Measurements from ENCODE around the gene PTPRG. TPM values are rescaled to one million over a fixed set of nuclear protein-coding genes. Genes with fewer than 3 reads are reported as not detected.
A peak's percentile ranks its signal among the peaks of the same experiment; 100 is the strongest.

The PTPRG gene
- total and polyA plus RNA-seq, 2 experiments from 2014 or later: 15.2 to 45.7 TPM

DNA sequence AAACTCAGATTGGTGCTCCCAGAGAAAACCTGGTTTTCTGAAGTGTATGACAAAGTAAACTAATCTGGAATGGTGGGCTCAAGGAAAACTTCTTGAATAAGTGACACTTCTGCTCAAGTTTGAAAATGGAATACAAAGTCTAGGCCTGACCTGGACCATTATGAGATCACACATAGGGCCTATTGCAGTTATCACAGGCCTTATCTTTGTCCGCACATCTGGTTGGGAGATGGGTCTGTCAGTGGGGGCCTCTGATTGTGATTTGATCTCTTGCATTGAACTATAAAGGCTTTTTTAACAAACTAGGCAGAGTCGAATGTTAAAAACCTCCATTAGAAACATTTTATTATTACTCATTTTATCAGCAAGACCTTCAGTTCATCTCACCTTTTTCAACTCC lies 405.6 kb downstream of the PTPRG start:
- no peak for TF ChIP-seq CTCF (IDR thresholded peaks at IDR 0.05; ENCODE audit: low read depth, low read length)
- Histone ChIP-seq H3K9me3 (ENCODE audit: low read depth) (no peaks in the 10 kb centered on the region), H3K4me1 (ENCODE audit: low read depth) (peaks cover 6% of the 10 kb centered on the region), H3K36me3 (no peaks in the 10 kb centered on the region), H3K4me3 (no peak overlapping the region), H3K27me3 (no peaks in the 10 kb centered on the region), H3K27ac (no peak overlapping the region)
- DNase-seq (ENCODE audit: low read depth in 1 of 2, low spot score in 1 of 2): no peak

- H3K36me3 ChIP-seq: no peaks in the 10 kb centered on the region
- H3K4me3 ChIP-seq: no peak overlapping the region
- peaks cover 6% of the 10 kb centered on the region for H3K4me1 ChIP-seq (ENCODE audit: low read depth)
- H3K27me3 ChIP-seq: no peaks in the 10 kb centered on the region
- no peak overlapping the region for H3K27ac ChIP-seq
- H3K9me3 ChIP-seq (ENCODE audit: low read depth): no peaks in the 10 kb centered on the region
- DNase-seq (ENCODE audit: low read depth in 1 of 2, low spot score in 1 of 2): no peak
- TF ChIP-seq CTCF (IDR thresholded peaks at IDR 0.05; ENCODE audit: low read depth, low read length): no peak
Observed at GRCh38 chr3:61967937-61968336, 406.6 kb downstream of the PTPRG start.

GRCh38 chr3:61974662-61975061 lies 413.3 kb downstream of the PTPRG start:
- no peak overlapping the region for H3K4me3 ChIP-seq
- no peaks in the 10 kb centered on the region for H3K36me3 ChIP-seq
- DNase-seq (ENCODE audit: low read depth in 1 of 2, low spot score in 1 of 2): no peak
- peaks cover 6% of the 10 kb centered on the region for H3K4me1 ChIP-seq (ENCODE audit: low read depth)
- H3K9me3 ChIP-seq (ENCODE audit: low read depth): no peaks in the 10 kb centered on the region
- peak overlapping the region; percentile 19 for H3K27ac ChIP-seq
- no peak for TF ChIP-seq CTCF (IDR thresholded peaks at IDR 0.05; ENCODE audit: low read depth, low read length)
- H3K27me3 ChIP-seq: no peaks in the 10 kb centered on the region

GRCh38 chr3:61975199-61975598 lies 413.8 kb downstream of the PTPRG start:
- no peaks in the 10 kb centered on the region for H3K36me3 ChIP-seq
- DNase-seq (ENCODE audit: low read depth in 1 of 2, low spot score in 1 of 2): peak in 1 of 2 donors; percentile 34
- no peak for TF ChIP-seq CTCF (IDR thresholded peaks at IDR 0.05; ENCODE audit: low read depth, low read length)
- H3K27me3 ChIP-seq: no peaks in the 10 kb centered on the region
- H3K4me1 ChIP-seq (ENCODE audit: low read depth): peaks cover 11% of the 10 kb centered on the region
- H3K27ac ChIP-seq: peak overlapping the region; percentile 19
- H3K4me3 ChIP-seq: no peak overlapping the region
- no peaks in the 10 kb centered on the region for H3K9me3 ChIP-seq (ENCODE audit: low read depth)

DNA sequence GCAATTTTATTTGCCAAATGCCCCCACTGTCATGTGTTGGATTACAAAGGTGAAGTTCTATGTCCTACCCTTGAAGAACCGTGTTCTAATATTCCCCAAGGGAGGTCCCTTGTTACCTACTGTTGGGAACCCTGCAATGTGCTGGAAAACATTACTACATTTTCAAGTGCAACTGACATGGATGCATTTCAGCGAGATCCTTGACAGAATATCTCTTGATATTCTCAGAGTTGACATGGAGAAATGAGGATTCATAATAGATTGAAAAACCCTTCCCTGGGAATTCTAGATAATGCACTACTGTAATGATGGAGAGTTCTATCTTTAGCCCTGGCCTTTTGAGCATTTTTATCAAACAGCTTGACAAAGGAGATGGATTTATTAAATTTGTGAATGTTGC lies 414.6 kb downstream of the PTPRG start:
- no peak for TF ChIP-seq CTCF (IDR thresholded peaks at IDR 0.05; ENCODE audit: low read depth, low read length)
- H3K4me3 ChIP-seq: no peak overlapping the region

More for the DNA sequence above, 414.6 kb downstream of the PTPRG start:
- peaks cover 17% of the 10 kb centered on the region for H3K4me1 ChIP-seq (ENCODE audit: low read depth)
- no peak overlapping the region for H3K27ac ChIP-seq
- no peaks in the 10 kb centered on the region for H3K27me3 ChIP-seq
- DNase-seq (ENCODE audit: low read depth in 1 of 2, low spot score in 1 of 2): no peak
- H3K9me3 ChIP-seq (ENCODE audit: low read depth): no peaks in the 10 kb centered on the region
- H3K36me3 ChIP-seq: no peaks in the 10 kb centered on the region
